Tibial nerve (tissue), 4 donors: ENCODE measurements around the gene RPN1.

Experiments used
- CTCF ChIP-seq, 5 experiments: fragments of 200-600 bp in 3 of 5; fragments of 450-650 bp in 2 of 5; sonication (generic) in 3 of 5; IDR thresholded peaks; one replicate each; pipeline ENCODE4 v1.5.1; 2016 to 2019; ENCODE audit warnings: antibody characterized with exemption in 5 of 5, mild to moderate bottlenecking in 3 of 5, moderate library complexity in 2 of 5
- EP300 ChIP-seq, 2 donors: sonication (generic); formaldehyde crosslinking; IDR thresholded peaks; one replicate each; pipeline ENCODE4 v1.6.1; 2017; ENCODE audit warnings: antibody characterized with exemption in 2 of 2, mild to moderate bottlenecking in 1 of 2
- POLR2A ChIP-seq, 2 donors: fragments of 450-650 bp; IDR thresholded peaks; one replicate each; pipeline ENCODE4 v1.6.1; 2017; ENCODE audit warnings: antibody characterized with exemption in 2 of 2, mild to moderate bottlenecking in 2 of 2, moderate library complexity in 2 of 2

- TF ChIP-seq CTCF (IDR thresholded peaks at IDR 0.05), result no peak
- no peak for TF ChIP-seq POLR2A (IDR thresholded peaks at IDR 0.05)
- no peak for TF ChIP-seq EP300 (IDR thresholded peaks at IDR 0.05)
These were observed 1.5 kb downstream of the RPN1 start for GRCh38 chr3:128648940-128649663.
